Breast epithelium (tissue), 4 donors: Measurements from ENCODE around the gene USP20. TPM values are rescaled to one million over a fixed set of nuclear protein-coding genes. Genes with fewer than 3 reads are reported as not detected.

ENCODE experiments used
- DNase-seq, 2 donors: peaks; one replicate each; pipeline ENCODE4 v3.0.0-alpha.2; 2019; ENCODE audit warnings: low spot score in 2 of 2
- H3K27ac ChIP-seq, 2 donors: fragments of 200-600 bp; sonication (generic) in 1 of 2; one replicate each; pipeline ENCODE4 v1.5.1; 2016 to 2019; ENCODE audit warnings: mild to moderate bottlenecking in 1 of 2
- H3K27me3 ChIP-seq, 2 donors: fragments of 200-600 bp; sonication (generic) in 1 of 2; one replicate each; pipeline versions ENCODE4 v1.5.1 to v1.6.0; 2017 to 2019; ENCODE audit warnings: control low read depth in 1 of 2, mild to moderate bottlenecking in 1 of 2
- H3K36me3 ChIP-seq: fragments of 200-600 bp; one replicate; pipeline ENCODE4 v1.5.1; 2019
- H3K4me1 ChIP-seq, 2 donors: fragments of 200-600 bp; sonication (generic); one replicate each; pipeline ENCODE4 v1.5.1; 2016 to 2019; ENCODE audit warnings: control low read depth in 1 of 2
- H3K4me3 ChIP-seq, 3 donors: fragments of 200-600 bp; sonication (generic); 1 replicate in 2 of 3; 2 replicates in 1 of 3; pipeline ENCODE4 v1.5.1; 2016 to 2019; ENCODE audit warnings: mild to moderate bottlenecking in 3 of 3, moderate library complexity in 2 of 3
- H3K9me3 ChIP-seq, 2 donors: fragments of 200-600 bp; sonication (generic) in 1 of 2; one replicate each; pipeline ENCODE4 v1.5.1; 2016 to 2019; ENCODE audit warnings: control low read depth in 1 of 2
- CTCF ChIP-seq, 3 donors: fragments of 450-650 bp; IDR thresholded peaks; one replicate each; pipeline ENCODE4 v1.5.1; 2016 to 2017; ENCODE audit warnings: antibody characterized with exemption in 3 of 3, mild to moderate bottlenecking in 3 of 3, moderate library complexity in 3 of 3
- POLR2A ChIP-seq: fragments of 450-650 bp; IDR thresholded peaks from one replicate; pipeline ENCODE4 v1.6.1; 2016; ENCODE audit warnings: antibody characterized with exemption, mild to moderate bottlenecking, moderate library complexity
- POLR2AphosphoS5 ChIP-seq, 3 donors: sonication (generic); formaldehyde crosslinking; IDR thresholded peaks; one replicate each; pipeline ENCODE4 v1.6.1; 2017; ENCODE audit warnings: antibody characterized with exemption in 3 of 3
- intact Hi-C: fragments of 100-400 bp; cut with DNase I; formaldehyde crosslinking; loops from one replicate; pipeline ENCODE4 v1.15.1; 2023; ENCODE audit warnings: low total_unique reads
- total RNA-seq, 3 donors: library from RNA; depleted of rRNA; stranded (reverse); fragments of >200 nt; gene quantifications; one replicate each; pipeline ENCODE4 v1.1.0, GENCODE V29; 2016

USP20 gene
- total RNA-seq, 3 donors from 2014 or later, result 15.0 to 30.9 (median 22.3) TPM

GRCh38 chr9:129809346-129809745 is 25.9 kb upstream of the USP20 start:
- Histone ChIP-seq H3K4me1 (no peaks in the 10 kb centered on the region), H3K9me3 (no peaks in the 10 kb centered on the region), H3K36me3 (no peaks in the 10 kb centered on the region), H3K4me3 (no peak overlapping the region), H3K27me3 (no peaks in the 10 kb centered on the region), H3K27ac (no peak overlapping the region)
- TF ChIP-seq POLR2A (no peak), POLR2AphosphoS5 (IDR thresholded peaks at IDR 0.05) (no peak)
- intact Hi-C loops, result no loop called here
- DNase-seq, result no peak

DNA sequence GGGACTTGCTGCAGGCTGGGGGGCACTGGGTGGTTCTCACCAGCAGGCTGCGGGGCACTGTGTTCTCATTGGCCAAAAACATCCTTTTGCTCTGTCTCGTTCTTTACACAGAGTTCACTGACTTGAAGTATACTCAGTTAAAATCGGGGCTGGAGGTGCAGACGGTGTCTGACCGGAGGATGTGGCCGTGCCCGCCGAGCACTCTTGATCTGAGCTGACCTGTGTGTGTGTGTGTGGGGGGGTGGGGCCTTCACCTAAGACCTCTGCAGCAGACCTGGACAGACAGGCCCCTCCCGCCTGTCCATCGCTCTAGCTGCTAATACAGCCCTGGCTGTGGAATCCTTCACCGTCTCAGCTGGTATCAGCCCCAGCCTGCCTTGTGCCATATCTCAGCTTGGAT is 25.1 kb upstream of the USP20 start:
- no peaks in the 10 kb centered on the region for H3K4me1 ChIP-seq
- no peak overlapping the region for H3K27ac ChIP-seq
- no peaks in the 10 kb centered on the region for H3K36me3 ChIP-seq
- intact Hi-C loops, result no loop called here
- no peak overlapping the region for H3K4me3 ChIP-seq
- H3K27me3 ChIP-seq, result no peaks in the 10 kb centered on the region
- no peaks in the 10 kb centered on the region for H3K9me3 ChIP-seq
- DNase-seq, result no peak
- TF ChIP-seq CTCF (IDR thresholded peaks at IDR 0.05) (no peak), POLR2A (no peak), POLR2AphosphoS5 (IDR thresholded peaks at IDR 0.05) (no peak)

- no peak for TF ChIP-seq POLR2A
- no peak for TF ChIP-seq CTCF (IDR thresholded peaks at IDR 0.05)
- no peak for TF ChIP-seq POLR2AphosphoS5 (IDR thresholded peaks at IDR 0.05)
- H3K27me3 ChIP-seq, result no peaks in the 10 kb centered on the region
- H3K4me3 ChIP-seq, result no peak overlapping the region
- no peaks in the 10 kb centered on the region for H3K4me1 ChIP-seq
- no peak overlapping the region for H3K27ac ChIP-seq
- no peak for DNase-seq
- H3K36me3 ChIP-seq, result no peaks in the 10 kb centered on the region
- intact Hi-C loops, result no loop called here
- H3K9me3 ChIP-seq, result no peaks in the 10 kb centered on the region
These were observed 24.5 kb upstream of the USP20 start for GRCh38 chr9:129810788-129811187.

- Histone ChIP-seq H3K27ac (no peak overlapping the region), H3K27me3 (no peaks in the 10 kb centered on the region), H3K4me1 (no peaks in the 10 kb centered on the region), H3K4me3 (no peak overlapping the region), H3K36me3 (no peaks in the 10 kb centered on the region), H3K9me3 (no peaks in the 10 kb centered on the region)
- intact Hi-C loops, result no loop called here
- no peak for DNase-seq
- no peak for TF ChIP-seq POLR2A
- no peak for TF ChIP-seq CTCF (IDR thresholded peaks at IDR 0.05)
- no peak for TF ChIP-seq POLR2AphosphoS5 (IDR thresholded peaks at IDR 0.05)
These were observed 23.3 kb upstream of the USP20 start for GRCh38 chr9:129811967-129812363.

- no peak for DNase-seq
- H3K36me3 ChIP-seq, result no peaks in the 10 kb centered on the region
- H3K4me1 ChIP-seq, result no peaks in the 10 kb centered on the region
- no peaks in the 10 kb centered on the region for H3K27me3 ChIP-seq
- no peak overlapping the region for H3K27ac ChIP-seq
- no peak overlapping the region for H3K4me3 ChIP-seq
- intact Hi-C loops, result no loop called here
- TF ChIP-seq CTCF (IDR thresholded peaks at IDR 0.05) (no peak), POLR2AphosphoS5 (IDR thresholded peaks at IDR 0.05) (no peak), POLR2A (no peak)
- no peaks in the 10 kb centered on the region for H3K9me3 ChIP-seq
These were observed 22.9 kb upstream of the USP20 start for GRCh38 chr9:129812385-129812784.

GRCh38 chr9:129813661-129814060 is 21.6 kb upstream of the USP20 start:
- Histone ChIP-seq H3K4me1 (no peaks in the 10 kb centered on the region), H3K27ac (no peak overlapping the region), H3K9me3 (no peaks in the 10 kb centered on the region), H3K36me3 (no peaks in the 10 kb centered on the region), H3K27me3 (no peaks in the 10 kb centered on the region), H3K4me3 (no peak overlapping the region)
- no peak for DNase-seq
- intact Hi-C loops, result no loop called here
- TF ChIP-seq POLR2A, result no peak
- no peak for TF ChIP-seq CTCF (IDR thresholded peaks at IDR 0.05)
- no peak for TF ChIP-seq POLR2AphosphoS5 (IDR thresholded peaks at IDR 0.05)
